ENCODE data around the gene TET3. TPM values are rescaled to one million over a fixed set of nuclear protein-coding genes. Genes with fewer than 3 reads are reported as not detected.
A peak's percentile ranks its signal among the peaks of the same experiment; 100 is the strongest.

The TET3 gene
- total and polyA plus RNA-seq, 9 of the 15 experiments (the other 6 are each of a cell fraction or from before 2014, with no cell fraction given), result 0.35 to 16.3 (median 5.5) TPM

DNA sequence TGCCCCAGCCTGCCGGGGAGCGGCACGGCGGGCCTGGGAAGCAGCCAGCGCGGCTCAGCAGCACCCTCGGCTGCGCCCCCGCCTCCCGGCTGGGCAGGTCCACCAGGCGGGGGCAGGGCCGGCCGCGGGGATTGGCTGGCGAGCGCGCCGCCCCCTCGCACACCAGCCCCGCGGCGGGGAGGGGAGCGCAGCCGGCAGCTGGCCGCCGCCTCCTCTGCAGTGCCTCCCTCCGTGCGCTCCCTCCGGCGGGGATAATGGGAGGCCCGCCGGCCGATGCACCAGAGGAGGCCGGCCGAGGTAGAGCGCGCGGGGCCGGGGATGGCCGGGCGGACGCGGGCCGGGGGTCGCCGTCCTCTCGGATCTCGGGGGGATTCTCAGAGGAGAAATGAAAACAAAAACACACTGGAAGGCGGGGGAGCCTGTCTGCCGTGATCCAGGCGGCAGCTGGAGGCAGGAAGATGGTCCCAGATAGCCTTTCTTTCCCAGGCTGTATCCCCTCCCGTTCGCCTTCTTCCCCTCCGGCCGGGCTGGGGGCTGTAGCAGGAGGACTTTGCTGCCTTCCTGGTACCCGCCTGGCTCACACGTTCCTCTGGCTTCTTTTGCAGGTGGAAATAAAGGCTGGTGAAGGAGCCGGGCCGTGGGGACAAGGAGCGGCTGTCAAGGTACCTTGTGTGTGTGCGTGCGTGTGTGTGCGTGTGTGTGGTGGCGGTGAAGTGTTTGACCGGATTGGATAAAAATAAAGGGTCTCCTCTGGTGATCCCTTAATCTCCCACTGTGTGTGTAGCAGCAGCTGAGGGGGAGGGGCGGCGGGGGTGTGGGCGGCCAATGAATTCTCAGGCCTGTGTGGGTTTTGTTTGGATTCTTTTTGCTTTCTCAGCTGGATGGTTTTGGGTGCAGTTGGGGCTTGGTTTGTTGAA, 18.1 kb downstream of the TET3 start (continued):
- TF ChIP-seq, protein P1, sequence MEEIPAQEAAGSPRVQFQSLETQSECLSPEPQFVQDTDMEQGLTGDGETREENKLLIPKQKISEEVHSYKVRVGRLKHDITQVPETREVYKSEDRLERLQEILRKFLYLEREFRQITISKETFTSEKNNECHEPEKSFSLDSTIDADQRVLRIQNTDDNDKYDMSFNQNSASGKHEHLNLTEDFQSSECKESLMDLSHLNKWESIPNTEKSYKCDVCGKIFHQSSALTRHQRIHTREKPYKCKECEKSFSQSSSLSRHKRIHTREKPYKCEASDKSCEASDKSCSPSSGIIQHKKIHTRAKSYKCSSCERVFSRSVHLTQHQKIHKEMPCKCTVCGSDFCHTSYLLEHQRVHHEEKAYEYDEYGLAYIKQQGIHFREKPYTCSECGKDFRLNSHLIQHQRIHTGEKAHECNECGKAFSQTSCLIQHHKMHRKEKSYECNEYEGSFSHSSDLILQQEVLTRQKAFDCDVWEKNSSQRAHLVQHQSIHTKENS (CRISPR knock-in tag; IDR thresholded peaks at IDR 0.05), result no peak
- TF ChIP-seq SNRNP70 (optimal IDR thresholded peaks at IDR 0.05; ENCODE audit: low read depth, low read length) (no peak), POLR2G (IDR thresholded peaks at IDR 0.05; ENCODE audit: low read depth, low read length) (peak; percentile 79), MTA3 (IDR thresholded peaks at IDR 0.05; ENCODE audit: borderline replicate concordance) (peak; percentile 39), MEF2D (tag; conservative IDR thresholded peaks at IDR 0.05; ENCODE audit: low read depth) (no peak), ZNF444 (CRISPR knock-in tag; IDR thresholded peaks at IDR 0.05) (no peak), ZNF551 (CRISPR knock-in tag; IDR thresholded peaks at IDR 0.05) (no peak), ZNF174 (CRISPR knock-in tag; IDR thresholded peaks at IDR 0.05) (no peak), FOXA1 (IDR thresholded peaks at IDR 0.05; ENCODE audit: borderline replicate concordance) (no peak), ZNF282 (CRISPR knock-in tag; IDR thresholded peaks at IDR 0.05) (no peak), CHD1 (IDR thresholded peaks at IDR 0.05; ENCODE audit: low read length) (no peak), ZNF3 (CRISPR knock-in tag; IDR thresholded peaks at IDR 0.05) (no peak), HNRNPK (IDR thresholded peaks at IDR 0.05; ENCODE audit: low read depth, low read length, poor library complexity, severe bottlenecking) (no peak), RBM34 (IDR thresholded peaks at IDR 0.05; ENCODE audit: borderline replicate concordance, insufficient read depth, low read length) (no peak), BCL6 (CRISPR knock-in tag; IDR thresholded peaks at IDR 0.05) (no peak), EGR1 (conservative IDR thresholded peaks at IDR 0.05) (peak; percentile 74), ZNF217 (CRISPR knock-in tag; IDR thresholded peaks at IDR 0.05) (no peak), ZKSCAN3 (CRISPR knock-in tag; IDR thresholded peaks at IDR 0.05) (no peak), HLTF (IDR thresholded peaks at IDR 0.05) (no peak), ZNF717 (CRISPR knock-in tag; IDR thresholded peaks at IDR 0.05) (no peak), BDP1 (IDR thresholded peaks at IDR 0.05; ENCODE audit: insufficient read depth, insufficient read length) (no peak)
- TF ChIP-seq, protein P2, sequence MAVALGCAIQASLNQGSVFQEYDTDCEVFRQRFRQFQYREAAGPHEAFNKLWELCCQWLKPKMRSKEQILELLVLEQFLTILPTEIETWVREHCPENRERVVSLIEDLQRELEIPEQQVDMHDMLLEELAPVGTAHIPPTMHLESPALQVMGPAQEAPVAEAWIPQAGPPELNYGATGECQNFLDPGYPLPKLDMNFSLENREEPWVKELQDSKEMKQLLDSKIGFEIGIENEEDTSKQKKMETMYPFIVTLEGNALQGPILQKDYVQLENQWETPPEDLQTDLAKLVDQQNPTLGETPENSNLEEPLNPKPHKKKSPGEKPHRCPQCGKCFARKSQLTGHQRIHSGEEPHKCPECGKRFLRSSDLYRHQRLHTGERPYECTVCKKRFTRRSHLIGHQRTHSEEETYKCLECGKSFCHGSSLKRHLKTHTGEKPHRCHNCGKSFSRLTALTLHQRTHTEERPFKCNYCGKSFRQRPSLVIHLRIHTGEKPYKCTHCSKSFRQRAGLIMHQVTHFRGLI (CRISPR knock-in tag; IDR thresholded peaks at IDR 0.05), result no peak
- TF ChIP-seq, protein P3, sequence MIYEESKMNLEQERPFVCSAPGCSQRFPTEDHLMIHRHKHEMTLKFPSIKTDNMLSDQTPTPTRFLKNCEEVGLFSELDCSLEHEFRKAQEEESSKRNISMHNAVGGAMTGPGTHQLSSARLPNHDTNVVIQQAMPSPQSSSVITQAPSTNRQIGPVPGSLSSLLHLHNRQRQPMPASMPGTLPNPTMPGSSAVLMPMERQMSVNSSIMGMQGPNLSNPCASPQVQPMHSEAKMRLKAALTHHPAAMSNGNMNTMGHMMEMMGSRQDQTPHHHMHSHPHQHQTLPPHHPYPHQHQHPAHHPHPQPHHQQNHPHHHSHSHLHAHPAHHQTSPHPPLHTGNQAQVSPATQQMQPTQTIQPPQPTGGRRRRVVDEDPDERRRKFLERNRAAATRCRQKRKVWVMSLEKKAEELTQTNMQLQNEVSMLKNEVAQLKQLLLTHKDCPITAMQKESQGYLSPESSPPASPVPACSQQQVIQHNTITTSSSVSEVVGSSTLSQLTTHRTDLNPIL (CRISPR knock-in tag; IDR thresholded peaks at IDR 0.05), result no peak
- TF ChIP-seq, protein P4, sequence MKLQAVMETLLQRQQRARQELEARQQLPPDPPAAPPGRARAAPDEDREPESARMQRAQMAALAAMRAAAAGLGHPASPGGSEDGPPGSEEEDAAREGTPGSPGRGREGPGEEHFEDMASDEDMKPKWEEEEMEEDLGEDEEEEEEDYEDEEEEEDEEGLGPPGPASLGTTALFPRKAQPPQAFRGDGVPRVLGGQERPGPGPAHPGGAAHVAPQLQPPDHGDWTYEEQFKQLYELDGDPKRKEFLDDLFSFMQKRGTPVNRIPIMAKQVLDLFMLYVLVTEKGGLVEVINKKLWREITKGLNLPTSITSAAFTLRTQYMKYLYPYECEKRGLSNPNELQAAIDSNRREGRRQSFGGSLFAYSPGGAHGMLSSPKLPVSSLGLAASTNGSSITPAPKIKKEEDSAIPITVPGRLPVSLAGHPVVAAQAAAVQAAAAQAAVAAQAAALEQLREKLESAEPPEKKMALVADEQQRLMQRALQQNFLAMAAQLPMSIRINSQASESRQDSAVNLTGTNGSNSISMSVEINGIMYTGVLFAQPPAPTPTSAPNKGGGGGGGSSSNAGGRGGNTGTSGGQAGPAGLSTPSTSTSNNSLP (IDR thresholded peaks at IDR 0.05; ENCODE audit: borderline replicate concordance, low read depth, low read length), result no peak

All from K562 (cell line).